Left lung (tissue), 10 donors: ENCODE data around the gene ERBB4. TPM values are rescaled to one million over a fixed set of nuclear protein-coding genes. Genes with fewer than 3 reads are reported as not detected.

ENCODE experiments used
- ATAC-seq: fragments of 200-7000 bp; cut with Tn5 transposase; one replicate; pipeline ENCODE4 v1.9.1; 2020; ENCODE audit warnings: moderate library complexity
- DNase-seq, 4 donors: peaks; one replicate each; pipeline ENCODE4 v3.0.0-alpha.2; 2013 to 2020
- H3K27ac ChIP-seq, 2 donors: fragments of 200-600 bp; sonication (generic) in 1 of 2; one replicate each; pipeline versions ENCODE4 v1.5.0 to v1.8.0; 2020 to 2021
- H3K27me3 ChIP-seq, 2 donors: fragments of 200-600 bp; sonication (generic) in 1 of 2; one replicate each; pipeline versions ENCODE4 v1.5.0 to v1.8.0; 2020 to 2021
- H3K36me3 ChIP-seq, 2 donors: fragments of 200-600 bp; sonication (generic) in 1 of 2; one replicate each; pipeline versions ENCODE4 v1.5.0 to v1.8.0; 2020 to 2021
- H3K4me1 ChIP-seq, 2 donors: fragments of 200-600 bp; one replicate each; pipeline ENCODE4 v1.8.0; 2021
- H3K4me3 ChIP-seq, 2 donors: fragments of 200-600 bp; sonication (generic) in 1 of 2; one replicate each; pipeline versions ENCODE4 v1.5.0 to v1.8.0; 2020 to 2021; ENCODE audit warnings: mild to moderate bottlenecking in 1 of 2
- H3K9me3 ChIP-seq, 2 donors: fragments of 200-600 bp; sonication (generic) in 1 of 2; one replicate each; pipeline versions ENCODE4 v1.5.0 to v1.8.0; 2020 to 2021
- intact Hi-C, 2 donors: fragments of 100-400 bp; cut with DNase I; formaldehyde crosslinking; loops; one replicate each; pipeline versions ENCODE4 v1.11.2 to v1.14.2; 2022
- polyA plus RNA-seq, 6 donors: library from polyadenylated mRNA; unstranded; fragments of 120-200 nt; gene quantifications; one replicate each; pipeline ENCODE4 v1.2.1, GENCODE V29; 2013; ENCODE audit not compliant: insufficient read length in 6 of 6
- total RNA-seq, 2 donors: library from RNA; stranded (reverse); fragmentation: NEBNext Ultra II Directional; extraction: Animal tissue kit (Norgen Biotek cat#: 25700); gene quantifications; one replicate each; pipeline ENCODE4 v1.2.1, GENCODE V29; 2021
- TF ChIP-seq, protein P1 (sequence below), 2 donors: fragments of 200-600 bp; sonication (generic) in 1 of 2; IDR thresholded peaks; one replicate each; pipeline versions ENCODE4 v1.5.0 to v1.8.0; 2021; ENCODE audit warnings: antibody characterized with exemption in 2 of 2
- donor health status: DM: no; HTN: yes; CAD: no.
- donor health status: DM: no; HTN: no; CAD: no.

The ERBB4 gene
- total and polyA plus RNA-seq, 8 donors, result 0.89 to 16.0 (median 1.4) TPM

DNA sequence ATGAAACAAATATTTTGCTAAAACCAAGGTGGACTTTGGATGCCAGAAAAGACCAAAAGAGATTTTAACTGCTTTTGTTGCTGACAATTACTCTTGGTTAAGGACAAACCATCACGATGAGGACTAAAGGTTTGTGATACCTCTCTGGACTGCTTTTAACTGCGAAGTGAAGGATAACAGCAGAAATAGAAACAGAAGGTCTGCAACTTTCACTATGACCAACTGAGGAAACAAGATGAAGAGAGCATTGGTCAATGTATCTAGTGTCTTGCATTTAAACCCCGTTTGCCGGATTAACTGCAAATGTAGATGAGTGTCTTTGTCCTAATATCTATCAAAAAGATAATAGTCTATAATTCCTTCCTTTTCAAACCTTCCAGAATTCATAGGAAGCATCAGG, 541.7 kb downstream of the ERBB4 start:
- ATAC-seq, result no peak
- H3K9me3 ChIP-seq, result no peaks in the 10 kb centered on the region

DNA sequence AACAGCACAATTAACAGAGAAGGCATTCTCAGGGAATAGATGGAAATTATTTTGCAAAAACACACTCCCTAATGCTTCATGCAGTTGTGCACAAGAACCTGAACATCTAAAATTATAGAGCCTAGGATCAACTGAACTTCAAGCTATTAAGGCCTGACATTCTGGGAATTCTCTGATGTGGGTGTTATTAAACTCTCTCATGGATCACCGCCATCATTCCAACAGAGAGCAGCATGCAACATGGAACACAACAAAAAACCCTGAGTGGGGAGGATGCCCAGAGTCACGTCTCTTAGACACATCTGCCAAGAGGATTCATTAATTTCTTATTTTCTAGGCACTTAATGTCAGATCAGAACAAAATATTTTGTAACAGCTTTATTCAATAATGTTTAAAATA, 543.8 kb downstream of the ERBB4 start:
- no peaks in the 10 kb centered on the region for H3K9me3 ChIP-seq
- DNase-seq (no peak), ATAC-seq (no peak)
- H3K4me3 ChIP-seq, result no peak overlapping the region
- no peak overlapping the region for H3K27ac ChIP-seq
- no peaks in the 10 kb centered on the region for H3K27me3 ChIP-seq
- H3K4me1 ChIP-seq, result no peaks in the 10 kb centered on the region
- TF ChIP-seq, protein P1, sequence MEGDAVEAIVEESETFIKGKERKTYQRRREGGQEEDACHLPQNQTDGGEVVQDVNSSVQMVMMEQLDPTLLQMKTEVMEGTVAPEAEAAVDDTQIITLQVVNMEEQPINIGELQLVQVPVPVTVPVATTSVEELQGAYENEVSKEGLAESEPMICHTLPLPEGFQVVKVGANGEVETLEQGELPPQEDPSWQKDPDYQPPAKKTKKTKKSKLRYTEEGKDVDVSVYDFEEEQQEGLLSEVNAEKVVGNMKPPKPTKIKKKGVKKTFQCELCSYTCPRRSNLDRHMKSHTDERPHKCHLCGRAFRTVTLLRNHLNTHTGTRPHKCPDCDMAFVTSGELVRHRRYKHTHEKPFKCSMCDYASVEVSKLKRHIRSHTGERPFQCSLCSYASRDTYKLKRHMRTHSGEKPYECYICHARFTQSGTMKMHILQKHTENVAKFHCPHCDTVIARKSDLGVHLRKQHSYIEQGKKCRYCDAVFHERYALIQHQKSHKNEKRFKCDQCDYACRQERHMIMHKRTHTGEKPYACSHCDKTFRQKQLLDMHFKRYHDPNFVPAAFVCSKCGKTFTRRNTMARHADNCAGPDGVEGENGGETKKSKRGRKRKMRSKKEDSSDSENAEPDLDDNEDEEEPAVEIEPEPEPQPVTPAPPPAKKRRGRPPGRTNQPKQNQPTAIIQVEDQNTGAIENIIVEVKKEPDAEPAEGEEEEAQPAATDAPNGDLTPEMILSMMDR (IDR thresholded peaks at IDR 0.05), result no peak
- H3K36me3 ChIP-seq, result no peaks in the 10 kb centered on the region
- intact Hi-C loops, result no loop called here

More for the DNA sequence above, 541.7 kb downstream of the ERBB4 start:
- DNase-seq, result no peak
- H3K36me3 ChIP-seq, result no peaks in the 10 kb centered on the region
- TF ChIP-seq, protein P1 (IDR thresholded peaks at IDR 0.05), result no peak
- intact Hi-C loops, result no loop called here
- no peaks in the 10 kb centered on the region for H3K4me1 ChIP-seq
- H3K4me3 ChIP-seq, result no peak overlapping the region
- no peak overlapping the region for H3K27ac ChIP-seq
- no peaks in the 10 kb centered on the region for H3K27me3 ChIP-seq

- TF ChIP-seq, protein P1 (IDR thresholded peaks at IDR 0.05), result no peak
- no peaks in the 10 kb centered on the region for H3K36me3 ChIP-seq
- no peaks in the 10 kb centered on the region for H3K4me1 ChIP-seq
- DNase-seq (no peak), ATAC-seq (no peak)
- H3K27me3 ChIP-seq, result no peaks in the 10 kb centered on the region
- intact Hi-C loops, result no loop called here
- no peak overlapping the region for H3K4me3 ChIP-seq
- no peak overlapping the region for H3K27ac ChIP-seq
- no peaks in the 10 kb centered on the region for H3K9me3 ChIP-seq
Observed at GRCh38 chr2:211990335-211990734, 548.3 kb downstream of the ERBB4 start.

- Histone ChIP-seq H3K4me3 (no peak overlapping the region), H3K27me3 (no peaks in the 10 kb centered on the region), H3K27ac (no peak overlapping the region), H3K4me1 (no peaks in the 10 kb centered on the region), H3K36me3 (no peaks in the 10 kb centered on the region), H3K9me3 (no peaks in the 10 kb centered on the region)
- TF ChIP-seq, protein P1 (IDR thresholded peaks at IDR 0.05), result no peak
- ATAC-seq (no peak), DNase-seq (no peak)
- intact Hi-C loops, result no loop called here
Observed at GRCh38 chr2:211986313-211986712, 552.3 kb downstream of the ERBB4 start.

DNA sequence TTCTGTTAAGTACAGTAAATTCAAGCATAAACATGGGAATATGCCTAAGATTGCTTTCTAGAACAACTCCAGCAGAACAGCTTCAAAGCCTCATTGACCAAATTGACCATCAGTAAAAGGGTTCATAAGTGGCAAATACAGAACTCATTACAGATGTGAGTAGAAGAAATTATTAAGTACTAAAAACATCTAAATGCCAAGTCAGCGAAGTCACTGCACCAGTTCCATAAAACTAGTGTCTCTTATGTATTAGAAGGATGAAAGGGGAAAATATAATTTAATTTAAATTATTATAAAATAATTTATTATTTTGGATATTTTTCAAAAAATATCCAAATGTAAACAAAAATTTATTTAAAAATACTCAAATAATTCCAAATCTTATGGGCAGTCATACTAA, 553.2 kb downstream of the ERBB4 start:
- TF ChIP-seq, protein P1 (IDR thresholded peaks at IDR 0.05), result no peak
- H3K4me3 ChIP-seq, result no peak overlapping the region
- intact Hi-C loops, result no loop called here

More for the DNA sequence above, 553.2 kb downstream of the ERBB4 start:
- no peaks in the 10 kb centered on the region for H3K36me3 ChIP-seq
- H3K27ac ChIP-seq, result no peak overlapping the region
- no peaks in the 10 kb centered on the region for H3K27me3 ChIP-seq
- ATAC-seq, result no peak
- DNase-seq, result no peak
- no peaks in the 10 kb centered on the region for H3K9me3 ChIP-seq
- H3K4me1 ChIP-seq, result no peaks in the 10 kb centered on the region
